ENCODE data around the gene CCDC12.

Gene CCDC12

GRCh38 chr3:46994801-46995731 lies 18.5 kb upstream of the CCDC12 start:
- no peak for DNase-seq

GRCh38 chr3:46993986-46994385 lies 17.4 kb upstream of the CCDC12 start:
- no peak for DNase-seq

- no peak for DNase-seq
Observed at GRCh38 chr3:46993292-46993691, 16.7 kb upstream of the CCDC12 start.

GRCh38 chr3:46992231-46992630 lies 15.7 kb upstream of the CCDC12 start:
- DNase-seq, result no peak

- DNase-seq, result no peak
Observed at GRCh38 chr3:46991406-46992165, 15.0 kb upstream of the CCDC12 start.

- DNase-seq, result no peak
Observed at GRCh38 chr3:46990573-46991374, 14.2 kb upstream of the CCDC12 start.

GRCh38 chr3:46989146-46989810 lies 12.7 kb upstream of the CCDC12 start:
- no peak for DNase-seq

- no peak for DNase-seq
Observed at GRCh38 chr3:46988616-46989015, 12.1 kb upstream of the CCDC12 start.

GRCh38 chr3:46987743-46988401 lies 11.3 kb upstream of the CCDC12 start:
- no peak for DNase-seq

GRCh38 chr3:46987319-46987742 lies 10.8 kb upstream of the CCDC12 start:
- no peak for DNase-seq

- DNase-seq, result no peak
Observed at GRCh38 chr3:46986782-46987310, 10.3 kb upstream of the CCDC12 start.

GRCh38 chr3:46986055-46986730 lies 9.6 kb upstream of the CCDC12 start:
- no peak for DNase-seq

- no peak for DNase-seq
Observed at GRCh38 chr3:46985588-46985987, 9.0 kb upstream of the CCDC12 start.

- no peak for DNase-seq
Observed at GRCh38 chr3:46984591-46985459, 8.3 kb upstream of the CCDC12 start.

GRCh38 chr3:46982546-46982945 lies 6.0 kb upstream of the CCDC12 start:
- no peak for DNase-seq

GRCh38 chr3:46981932-46982471 lies 5.5 kb upstream of the CCDC12 start:
- DNase-seq, result peak; percentile 0

GRCh38 chr3:46979958-46980497 lies 3.5 kb upstream of the CCDC12 start:
- DNase-seq, result peak; percentile 41

GRCh38 chr3:46978985-46979944 lies 2.7 kb upstream of the CCDC12 start, which contains the start of gene NBEAL2:
Gene NBEAL2, plus strand, starts transcription at chr3:46979666. Its CDS starts 196 bp downstream, at chr3:46979862.
- peak; percentile 87 for DNase-seq

All from NCI-H345 (cell line).